Measurements from ENCODE around the gene POTEF.
"Not testable (repeated sequence)": the region's sequence is repeated elsewhere in the genome, so short reads cannot be mapped to it uniquely, and the experiment has no call there.

The POTEF gene

DNA sequence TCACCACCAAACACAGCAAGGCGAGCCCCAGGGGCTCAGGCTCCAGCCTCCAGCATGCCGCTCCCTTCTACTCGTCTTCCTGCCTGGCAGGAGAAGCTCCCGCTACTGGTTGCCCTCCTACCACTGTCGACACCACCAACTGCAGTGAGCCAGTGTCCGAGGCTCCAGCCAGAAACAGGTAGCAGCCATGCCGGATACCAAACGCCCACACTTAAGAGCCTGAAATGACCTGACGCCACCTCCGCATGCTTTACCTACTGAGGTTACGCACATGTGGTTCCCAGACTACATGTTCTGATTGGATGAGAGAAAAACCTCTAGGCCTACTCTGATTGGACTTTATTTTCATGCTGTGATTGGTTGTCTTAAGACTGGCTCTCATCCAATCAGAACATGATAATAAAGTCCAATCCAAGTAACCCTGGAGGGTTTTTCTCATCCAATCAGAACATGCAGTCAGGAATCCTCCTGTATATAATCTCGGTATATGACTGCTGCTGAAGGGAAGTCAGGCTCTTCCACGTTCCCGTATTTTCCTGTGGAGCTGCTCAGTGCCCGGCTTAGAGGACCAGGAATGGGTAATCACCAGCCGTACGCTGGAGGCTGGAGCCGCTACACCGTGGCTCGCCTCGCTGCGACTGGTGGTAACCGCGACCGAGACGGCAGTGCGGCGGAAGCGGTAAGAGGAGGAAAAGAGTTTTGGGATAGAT, at the start of gene POTEF:
TSS of gene POTEF (minus strand) at position 103 of the 710 bp plus-strand sequence. CDS start 8,707 bp downstream, outside the sequence.
- not testable (repeated sequence) for DNase-seq (ENCODE audit: low read depth); H3K4me3 ChIP-seq (ENCODE audit: low read length)

DNA sequence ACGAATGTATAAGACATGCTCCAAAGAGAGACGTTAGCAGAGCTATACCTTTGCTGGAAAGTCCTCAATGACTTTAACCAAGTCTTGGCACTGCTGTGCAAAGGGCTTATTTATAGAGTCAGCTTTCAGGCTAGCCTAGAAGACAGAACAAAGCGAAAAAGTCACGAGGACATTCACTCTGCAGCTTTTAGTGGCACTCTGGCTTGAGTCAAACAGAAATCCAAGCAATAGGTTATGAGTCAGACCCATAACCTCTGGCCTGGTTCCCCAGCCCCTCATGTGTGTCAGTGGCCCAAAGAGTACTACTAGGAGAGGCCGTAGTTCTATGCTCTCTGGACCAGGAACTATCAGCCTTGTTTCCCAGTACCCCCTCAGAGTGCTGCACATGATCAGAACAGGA, 45.8 kb upstream of the POTEF start:
- not testable (repeated sequence) for H3K4me3 ChIP-seq (ENCODE audit: low read length); DNase-seq (ENCODE audit: low read depth)

DNA sequence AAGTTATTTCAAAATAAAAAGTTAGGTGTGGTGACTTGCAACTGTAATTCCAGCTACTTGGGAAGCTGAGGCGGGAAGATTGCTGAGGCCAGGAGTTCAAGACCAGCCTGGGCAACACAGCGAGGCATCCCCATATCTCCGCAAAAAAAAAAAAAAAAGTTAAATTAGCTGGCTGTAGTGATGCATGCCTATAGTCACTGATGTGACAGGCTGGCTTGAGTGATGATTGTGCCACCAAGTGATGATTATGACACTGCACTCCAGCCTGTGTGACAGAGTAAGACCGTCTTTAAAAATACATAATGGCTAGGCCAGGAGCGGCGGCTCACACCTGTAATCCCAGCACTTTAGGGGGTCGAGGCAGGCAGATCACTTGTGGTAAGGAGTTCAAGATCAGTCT, 40.9 kb upstream of the POTEF start:
- no peak for DNase-seq (ENCODE audit: low read depth)
- TF ChIP-seq, protein P1, sequence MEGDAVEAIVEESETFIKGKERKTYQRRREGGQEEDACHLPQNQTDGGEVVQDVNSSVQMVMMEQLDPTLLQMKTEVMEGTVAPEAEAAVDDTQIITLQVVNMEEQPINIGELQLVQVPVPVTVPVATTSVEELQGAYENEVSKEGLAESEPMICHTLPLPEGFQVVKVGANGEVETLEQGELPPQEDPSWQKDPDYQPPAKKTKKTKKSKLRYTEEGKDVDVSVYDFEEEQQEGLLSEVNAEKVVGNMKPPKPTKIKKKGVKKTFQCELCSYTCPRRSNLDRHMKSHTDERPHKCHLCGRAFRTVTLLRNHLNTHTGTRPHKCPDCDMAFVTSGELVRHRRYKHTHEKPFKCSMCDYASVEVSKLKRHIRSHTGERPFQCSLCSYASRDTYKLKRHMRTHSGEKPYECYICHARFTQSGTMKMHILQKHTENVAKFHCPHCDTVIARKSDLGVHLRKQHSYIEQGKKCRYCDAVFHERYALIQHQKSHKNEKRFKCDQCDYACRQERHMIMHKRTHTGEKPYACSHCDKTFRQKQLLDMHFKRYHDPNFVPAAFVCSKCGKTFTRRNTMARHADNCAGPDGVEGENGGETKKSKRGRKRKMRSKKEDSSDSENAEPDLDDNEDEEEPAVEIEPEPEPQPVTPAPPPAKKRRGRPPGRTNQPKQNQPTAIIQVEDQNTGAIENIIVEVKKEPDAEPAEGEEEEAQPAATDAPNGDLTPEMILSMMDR (IDR thresholded peaks at IDR 0.05; ENCODE audit: insufficient read depth, low read depth, low read length, missing control alignments): no peak
- H3K4me3 ChIP-seq (ENCODE audit: low read length): no peak overlapping the region

DNA sequence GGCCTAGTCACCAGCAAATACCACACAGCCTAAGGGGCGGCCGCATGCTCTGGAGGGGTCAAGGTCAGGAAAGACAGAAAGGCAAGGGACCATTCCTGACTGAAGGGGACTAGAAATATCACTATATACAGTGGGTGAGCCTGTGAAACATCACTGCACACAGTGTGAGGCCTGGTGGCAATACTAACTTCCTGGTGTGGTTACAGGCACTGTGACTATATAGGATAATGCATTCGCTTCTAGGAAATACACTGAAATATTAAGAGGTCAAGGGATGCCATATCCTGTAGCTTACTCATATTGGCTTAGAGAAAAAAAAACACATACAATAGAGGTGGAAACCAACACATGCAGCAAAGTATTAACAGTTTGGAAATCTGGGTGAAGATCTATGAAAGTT, 40.1 kb upstream of the POTEF start:
- not testable (repeated sequence) for H3K4me3 ChIP-seq (ENCODE audit: low read length); DNase-seq (ENCODE audit: low read depth)

DNA sequence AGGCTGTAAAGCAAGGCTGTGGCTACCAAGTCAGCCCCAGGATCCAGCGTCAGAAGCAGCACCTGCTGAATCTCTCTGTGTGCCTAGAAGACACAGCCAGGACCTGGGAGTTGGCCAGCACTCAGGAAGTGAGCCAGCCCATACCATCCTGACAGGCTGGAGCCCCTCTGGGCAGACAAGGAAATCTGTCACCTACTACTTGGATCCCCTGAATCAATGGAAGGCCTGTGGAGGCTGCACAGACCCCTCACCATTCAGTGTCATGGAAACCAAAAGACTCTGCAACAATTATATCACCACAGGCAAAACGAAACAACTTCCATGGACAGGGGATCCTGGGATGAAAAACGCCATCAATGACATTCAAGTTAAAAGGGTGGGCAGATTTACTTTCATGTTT, 37.6 kb upstream of the POTEF start:
- H3K4me3 ChIP-seq (ENCODE audit: low read length); DNase-seq (ENCODE audit: low read depth): not testable (repeated sequence)

DNA sequence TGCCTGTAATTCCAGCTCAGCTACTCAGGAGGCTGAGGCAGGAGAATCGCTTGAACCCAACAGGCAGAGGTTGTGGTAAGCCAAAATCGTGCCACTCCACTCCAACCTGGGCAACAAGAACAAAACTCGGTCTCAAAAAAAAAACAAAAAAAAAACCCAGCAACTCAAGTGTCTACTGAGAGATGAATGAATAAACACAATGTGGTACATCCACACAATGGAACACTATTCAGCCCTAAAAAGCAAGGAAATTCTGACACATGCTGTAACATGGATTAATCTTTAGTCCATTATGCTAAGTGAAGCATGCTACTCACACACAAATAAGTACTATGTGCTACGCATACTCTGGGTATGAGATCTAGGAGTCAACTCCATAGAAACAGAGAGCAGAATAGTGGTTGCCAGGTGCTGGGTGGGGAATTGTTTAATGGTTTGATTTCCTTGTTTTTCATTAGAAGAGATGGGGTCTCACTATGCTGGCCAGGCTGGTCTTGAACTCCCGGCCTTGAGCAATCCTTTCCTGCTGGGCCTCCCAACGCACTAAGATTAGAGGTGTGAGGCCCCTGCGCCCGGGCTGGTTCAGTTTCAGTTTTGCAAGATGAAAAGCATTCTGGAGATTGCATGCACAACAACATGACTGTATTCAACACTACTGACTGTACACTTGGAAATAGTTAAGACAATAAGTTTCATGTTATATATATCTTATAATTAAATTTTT, 36.4 kb upstream of the POTEF start:
- DNase-seq (ENCODE audit: low read depth): no peak
- H3K4me3 ChIP-seq (ENCODE audit: low read length): no peak overlapping the region
- TF ChIP-seq, protein P1 (IDR thresholded peaks at IDR 0.05; ENCODE audit: insufficient read depth, low read depth, low read length, missing control alignments): no peak

DNA sequence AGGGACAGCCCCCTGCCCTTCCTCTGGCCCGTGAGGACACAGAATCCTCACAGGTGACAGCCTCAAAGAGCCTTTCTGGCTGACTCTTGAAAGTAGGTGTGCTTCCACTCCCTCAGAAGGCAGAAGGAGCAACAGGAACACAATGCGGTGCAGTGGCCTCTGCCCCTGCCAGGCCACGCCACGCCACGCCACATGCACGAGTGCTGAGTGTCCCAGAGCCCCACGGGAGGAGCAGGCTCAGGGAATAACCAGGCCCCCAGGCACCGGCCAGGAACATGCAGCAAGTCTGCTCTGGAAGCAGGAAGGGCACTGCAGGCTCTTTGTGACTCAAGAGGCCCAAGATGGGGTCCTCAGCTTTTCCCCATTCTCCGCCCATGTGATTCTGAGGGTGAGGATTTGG, 33.9 kb upstream of the POTEF start:
- no peak for DNase-seq (ENCODE audit: low read depth)
- H3K4me3 ChIP-seq (ENCODE audit: low read length): no peak overlapping the region
- TF ChIP-seq, protein P1 (IDR thresholded peaks at IDR 0.05; ENCODE audit: insufficient read depth, low read depth, low read length, missing control alignments): no peak

DNA sequence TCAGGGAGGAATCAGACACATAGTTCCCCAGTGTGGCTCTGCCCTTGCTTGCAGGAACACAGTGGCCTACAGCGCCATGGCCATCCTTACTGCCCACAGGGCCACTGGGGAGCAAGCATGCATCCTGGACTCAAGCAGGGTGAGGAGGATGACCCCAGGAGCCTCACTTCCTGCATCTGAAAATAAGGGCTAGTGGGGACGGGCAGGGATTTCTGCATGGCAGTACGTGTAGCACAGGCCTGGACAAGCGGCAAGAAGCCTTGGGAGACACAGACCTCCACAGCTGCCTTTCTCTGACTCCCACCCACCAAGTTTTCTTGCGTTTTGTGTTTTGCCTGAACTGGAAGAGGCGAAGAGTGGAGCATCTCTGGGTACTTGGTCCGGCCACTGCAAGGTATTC, 33.5 kb upstream of the POTEF start:
- DNase-seq (ENCODE audit: low read depth); H3K4me3 ChIP-seq (ENCODE audit: low read length): not testable (repeated sequence)

DNA sequence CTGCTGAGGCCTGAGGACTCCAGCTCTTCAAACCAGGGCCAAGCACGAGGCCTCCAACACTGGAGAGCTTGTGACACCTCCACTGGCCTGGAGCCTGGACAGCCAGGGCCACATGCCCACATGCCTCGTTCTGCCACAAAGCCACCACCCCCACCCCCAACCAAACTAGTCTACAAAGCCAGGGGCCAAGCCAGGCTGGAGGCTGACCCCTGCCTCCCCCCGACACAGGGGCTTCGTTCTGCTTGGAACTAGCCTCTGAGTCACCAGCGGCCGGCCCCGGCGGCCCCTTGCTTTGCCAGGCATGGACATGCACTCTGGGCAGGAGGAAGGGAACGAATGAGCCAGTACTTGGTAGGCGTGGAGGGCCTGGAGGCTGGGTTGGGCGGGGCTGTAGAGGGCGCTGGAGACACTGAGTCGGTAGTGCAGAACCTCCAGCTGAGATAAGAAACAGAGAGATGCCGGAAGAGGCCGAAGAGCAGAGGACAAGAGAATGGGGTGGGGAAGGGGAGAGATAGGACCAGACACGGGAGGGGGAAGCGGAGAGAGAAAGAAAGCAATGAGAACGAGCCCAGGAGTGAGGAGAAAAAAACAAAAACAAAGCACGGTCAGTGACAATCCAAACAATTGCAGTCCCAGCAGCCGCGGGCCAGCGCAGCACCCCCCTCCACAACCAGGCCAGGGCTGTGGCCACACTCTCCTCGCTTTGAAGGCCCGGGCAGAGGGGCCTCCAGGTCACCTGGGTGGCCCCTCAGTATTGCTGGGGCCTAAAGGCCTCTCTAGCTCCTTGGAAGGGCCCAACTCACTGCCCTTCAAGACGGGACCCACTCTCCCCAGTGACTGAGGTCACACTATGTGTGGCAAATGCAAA, 32.0 kb upstream of the POTEF start:
- not testable (repeated sequence) for DNase-seq (ENCODE audit: low read depth)

DNA sequence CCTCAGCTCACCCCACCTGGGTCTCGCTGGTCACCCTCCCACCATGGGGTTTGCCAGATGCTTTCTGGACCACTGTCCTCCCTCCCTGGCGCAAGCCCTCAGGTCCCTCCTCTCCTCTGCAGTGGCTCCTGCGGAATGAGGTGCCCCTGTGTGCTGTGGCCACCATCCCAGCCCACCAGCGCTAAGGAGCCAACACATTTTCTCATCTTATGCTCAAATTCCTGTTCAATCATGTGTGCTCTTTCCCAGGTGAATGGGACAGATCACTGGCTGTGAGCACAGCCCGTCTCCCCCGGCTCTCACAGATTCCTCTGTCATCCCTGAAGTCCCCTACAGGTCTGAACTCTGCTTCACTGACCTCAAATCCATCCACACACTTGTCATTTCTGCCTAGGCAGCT, 31.1 kb upstream of the POTEF start:
- TF ChIP-seq, protein P1 (IDR thresholded peaks at IDR 0.05; ENCODE audit: insufficient read depth, low read depth, low read length, missing control alignments): no peak
- DNase-seq (ENCODE audit: low read depth): no peak

More for the DNA sequence above, 32.0 kb upstream of the POTEF start:
- not testable (repeated sequence) for H3K4me3 ChIP-seq (ENCODE audit: low read length)

DNA sequence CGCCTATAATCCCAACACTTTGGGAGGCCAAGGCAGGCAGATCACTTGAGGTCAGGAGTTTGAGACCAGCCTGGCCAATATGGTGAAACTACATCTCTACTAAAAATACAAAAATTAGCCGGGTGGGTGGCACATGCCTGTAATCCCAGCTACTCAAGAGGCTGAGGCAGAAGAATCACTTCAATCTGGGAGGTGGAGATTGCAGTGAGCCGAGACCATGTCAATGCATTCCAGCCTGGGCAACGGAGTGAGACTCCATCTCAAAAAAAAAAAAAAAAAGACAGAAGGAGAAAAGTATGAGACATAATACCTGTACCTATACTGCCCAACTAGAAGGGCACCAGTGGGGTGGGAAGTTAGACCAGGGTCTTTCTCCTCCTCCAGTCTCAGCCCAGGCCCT, 30.4 kb upstream of the POTEF start:
- not testable (repeated sequence) for H3K4me3 ChIP-seq (ENCODE audit: low read length); DNase-seq (ENCODE audit: low read depth)

More for the DNA sequence above, 31.1 kb upstream of the POTEF start:
- no peak overlapping the region for H3K4me3 ChIP-seq (ENCODE audit: low read length)
